Motor neuron (in vitro differentiated cells): Measurements from ENCODE around the gene PPIA. TPM values are rescaled to one million over a fixed set of nuclear protein-coding genes. Genes with fewer than 3 reads are reported as not detected.
"Not testable (repeated sequence)": the region's sequence is repeated elsewhere in the genome, so short reads cannot be mapped to it uniquely, and the experiment has no call there.

ENCODE experiments used
- ATAC-seq, 8 experiments: fragments of 200-7000 bp; cut with Tn5 transposase; replicated peaks in 6 of 8; 2 replicates each; pipeline ENCODE4 v1.8.0; 2021; ENCODE audit warnings: mild to moderate bottlenecking in 8 of 8, moderate library complexity in 8 of 8
- H3K27ac ChIP-seq, 2 donors: fragments of 250-450 bp; sonication (Bioruptor Pico); 2 replicates each; pipeline ENCODE4 v1.9.0; 2021; ENCODE audit warnings: antibody characterized with exemption in 2 of 2, mild to moderate bottlenecking in 2 of 2, moderate library complexity in 1 of 2
- H3K4me1 ChIP-seq, 2 donors: fragments of 250-450 bp; sonication (Bioruptor Pico); replicated peaks in 1 of 2; 2 replicates each; pipeline ENCODE4 v1.6.1; 2021; ENCODE audit warnings: antibody characterized with exemption in 2 of 2, mild to moderate bottlenecking in 2 of 2, moderate library complexity in 1 of 2
- H3K4me3 ChIP-seq, 5 donors: fragments of 250-450 bp; sonication (Bioruptor Pico); 2 replicates each; pipeline ENCODE4 v1.9.0; 2021; ENCODE audit warnings: antibody characterized with exemption in 5 of 5, mild to moderate bottlenecking in 5 of 5, moderate library complexity in 4 of 5
- WGBS, 10 experiments: fragments of 450-650 bp; shearing (Covaris generic); methylation state at CpG; one replicate each; pipeline ENCODE4 v1.0.0; 2022; 5-methylcytosine and 5-hydroxymethylcytosine counted together
- in situ Hi-C, 9 experiments: fragments of 400-800 bp; cut with MboI; loops; one replicate each; pipeline ENCODE4 v1.15.0; 2021; ENCODE audit warnings: low sequenced_read_pairs in 9 of 9, low pct_unique_long_range_greater_than_20kb in 2 of 9; ENCODE audit not compliant: unreplicated experiment in 9 of 9
- total RNA-seq, 8 experiments: library from RNA; unstranded; fragments of 300-600 nt; gene quantifications; 2 replicates each; pipeline versions ENCODE4 v1.2.3 to v1.2.4, GENCODE V29; 2022

PPIA gene
- total RNA-seq, 8 experiments from 2014 or later: 998 to 3,221 (median 1,696) TPM

- no peak overlapping the region for H3K27ac ChIP-seq
- ATAC-seq: no peak
- H3K4me3 ChIP-seq: no peak overlapping the region
- H3K4me1 ChIP-seq: no peaks in the 10 kb centered on the region
- in situ Hi-C loops: no loop called here
- 60 to 100% (median 82%) methylated on average over 1 to 3 of the region's 3 CpGs; no CpG with 5 or more reads in 4 of the 10 experiments for WGBS, 10 experiments
Measured at GRCh38 chr7:44776211-44776610, 20.3 kb upstream of the PPIA start.

GRCh38 chr7:44782460-44782859, 14.0 kb upstream of the PPIA start:
- Histone ChIP-seq H3K4me3 (no peak overlapping the region), H3K27ac (no peak overlapping the region), H3K4me1 (no peaks in the 10 kb centered on the region)
- 80 to 100% methylated on average over 1 of the region's 1 CpG; no CpG with 5 or more reads in 8 of the 10 experiments for WGBS, 10 experiments
- in situ Hi-C loops: no loop called here
- no peak for ATAC-seq

GRCh38 chr7:44783407-44783806, 13.1 kb upstream of the PPIA start:
- no peaks in the 10 kb centered on the region for H3K4me1 ChIP-seq
- no peak overlapping the region for H3K27ac ChIP-seq
- no peak overlapping the region for H3K4me3 ChIP-seq
- in situ Hi-C loops: no loop called here
- no peak for ATAC-seq

GRCh38 chr7:44784364-44784763, 12.1 kb upstream of the PPIA start:
- no peak for ATAC-seq
- Histone ChIP-seq H3K4me3 (no peak overlapping the region), H3K27ac (no peak overlapping the region), H3K4me1 (no peaks in the 10 kb centered on the region)
- 50 to 80% (median 60%) methylated on average over 1 of the region's 1 CpG; no CpG with 5 or more reads in 7 of the 10 experiments for WGBS, 10 experiments
- in situ Hi-C loops: no loop called here

GRCh38 chr7:44785218-44785617, 11.3 kb upstream of the PPIA start:
- H3K27ac ChIP-seq, in situ Hi-C loops, H3K4me3 ChIP-seq, H3K4me1 ChIP-seq, ATAC-seq: not testable (repeated sequence)
- WGBS, 10 experiments: 60 to 100% (median 85%) methylated on average over 1 to 3 of the region's 3 CpGs; no CpG with 5 or more reads in 4 of the 10 experiments

GRCh38 chr7:44787041-44787440, 9.4 kb upstream of the PPIA start:
- H3K4me3 ChIP-seq: no peak overlapping the region
- H3K27ac ChIP-seq: no peak overlapping the region
- no peaks in the 10 kb centered on the region for H3K4me1 ChIP-seq
- in situ Hi-C loops: no loop called here
- ATAC-seq: no peak
- 20 to 92% (median 80%) methylated on average over 1 to 3 of the region's 4 CpGs; no CpG with 5 or more reads in 6 of the 10 experiments for WGBS, 10 experiments

- no peaks in the 10 kb centered on the region for H3K4me1 ChIP-seq
- no peak for ATAC-seq
- in situ Hi-C loops: no loop called here
- no peak overlapping the region for H3K4me3 ChIP-seq
- 67 to 100% (median 81%) methylated on average over 1 to 3 of the region's 3 CpGs; no CpG with 5 or more reads in 2 of the 10 experiments for WGBS, 10 experiments
- H3K27ac ChIP-seq: no peak overlapping the region
Measured at GRCh38 chr7:44787762-44788161, 8.7 kb upstream of the PPIA start.

GRCh38 chr7:44789990-44790389, 6.5 kb upstream of the PPIA start:
- in situ Hi-C loops: no loop called here
- Histone ChIP-seq H3K4me3 (no peak overlapping the region), H3K27ac (no peak overlapping the region), H3K4me1 (no peaks in the 10 kb centered on the region)
- no peak for ATAC-seq
- WGBS, 10 experiments: 39 to 83% (median 70%) methylated on average over 2 to 5 of the region's 5 CpGs; no CpG with 5 or more reads in 2 of the 10 experiments

- Histone ChIP-seq H3K27ac (no peak overlapping the region), H3K4me1 (no peaks in the 10 kb centered on the region), H3K4me3 (no peak overlapping the region)
- in situ Hi-C loops: no loop called here
- 62 to 94% (median 80%) methylated on average over 1 to 8 of the region's 8 CpGs; no CpG with 5 or more reads in 2 of the 10 experiments for WGBS, 10 experiments
- ATAC-seq: no peak
Measured at GRCh38 chr7:44791278-44792219, 4.9 kb upstream of the PPIA start.

GRCh38 chr7:44793919-44794318, 2.6 kb upstream of the PPIA start:
- peaks cover 6 to 7% of the 10 kb centered on the region in 2 donors for H3K4me1 ChIP-seq
- in situ Hi-C loops: no loop called here
- no peak overlapping the region for H3K27ac ChIP-seq
- 56 to 100% (median 87%) methylated on average over 1 to 5 of the region's 5 CpGs for WGBS, 10 experiments
- H3K4me3 ChIP-seq: no peak overlapping the region
- ATAC-seq: no peak

GRCh38 chr7:44794331-44794730, 2.1 kb upstream of the PPIA start:
- 70 to 100% (median 92%) methylated on average over 1 to 3 of the region's 3 CpGs; no CpG with 5 or more reads in 1 of the 10 experiments for WGBS, 10 experiments
- Histone ChIP-seq H3K4me1 (peaks cover 7 to 8% of the 10 kb centered on the region in 2 donors), H3K4me3 (no peak overlapping the region), H3K27ac (no peak overlapping the region)
- no peak for ATAC-seq
- in situ Hi-C loops: no loop called here

GRCh38 chr7:44796034-44796503, 412 bp upstream of the PPIA start:
- Histone ChIP-seq H3K4me1 (peaks cover 7 to 8% of the 10 kb centered on the region in 2 donors), H3K4me3 (peak overlapping the region; percentile 76 to 99 (median 94)), H3K27ac (peak overlapping the region in 1 of 2 donors; percentile 1)
- in situ Hi-C loops: no loop called here
- peak; percentile 8 to 51 (median 22) for ATAC-seq
- WGBS, 10 experiments: 0 to 7% (median 3%) methylated on average over 8 to 26 of the region's 59 CpGs; no CpG with 5 or more reads in 6 of the 10 experiments

GRCh38 chr7:44797329-44798258, 1.1 kb downstream of the PPIA start:
- WGBS, 10 experiments: 0 to 16% (median 1%) methylated on average over 1 to 15 of the region's 26 CpGs
- peak; percentile 53 to 62 (median 59) for ATAC-seq
- Histone ChIP-seq H3K4me1 (peaks cover 7 to 8% of the 10 kb centered on the region in 2 donors), H3K4me3 (peak overlapping the region; percentile 76 to 99 (median 94)), H3K27ac (peak overlapping the region; percentile 98 to 99)
- in situ Hi-C loops: no loop called here
